ENCODE data around the gene TRAK1.

Gene TRAK1

DNA sequence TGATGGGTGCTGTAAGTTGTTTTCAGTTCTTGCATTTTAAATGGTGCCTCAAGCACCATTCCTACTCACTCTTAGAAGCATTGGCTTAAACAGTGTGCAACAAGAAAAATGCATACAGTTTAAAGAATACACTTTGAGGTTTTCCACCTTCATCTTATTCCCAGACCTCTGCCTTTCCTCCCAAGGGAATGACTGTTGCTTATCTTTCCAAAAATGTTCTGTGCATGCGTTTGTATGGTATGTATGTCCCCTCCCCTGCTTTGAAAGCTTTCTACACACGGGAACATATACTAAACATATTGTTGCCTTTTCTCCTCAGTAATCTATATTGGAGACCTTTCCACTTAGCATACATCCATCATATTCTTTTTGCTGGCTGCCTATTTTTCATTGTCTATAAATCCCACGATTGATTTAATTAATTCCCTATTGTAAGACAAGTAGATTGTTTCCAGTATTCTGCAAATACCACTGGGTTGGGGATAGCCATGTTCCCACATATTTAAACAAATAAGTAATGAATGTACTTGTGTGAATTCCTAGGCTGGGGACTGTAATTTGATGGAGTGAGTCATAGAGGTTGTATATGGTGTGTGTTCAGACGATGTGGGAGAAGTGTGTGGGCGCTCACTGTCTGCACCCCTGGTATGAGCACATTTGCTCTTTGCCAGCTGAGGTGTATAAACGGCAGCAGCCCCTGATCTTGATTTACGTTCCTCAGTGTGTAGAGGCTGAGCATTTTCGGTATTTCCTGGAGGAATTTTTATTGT is 5.8 kb downstream of the TRAK1 start:
- no peak overlapping the region for H3K4me3 ChIP-seq (ENCODE audit: low read depth, low read length)
- no peak for DNase-seq (ENCODE audit: low read depth)
- TF ChIP-seq, protein P1, sequence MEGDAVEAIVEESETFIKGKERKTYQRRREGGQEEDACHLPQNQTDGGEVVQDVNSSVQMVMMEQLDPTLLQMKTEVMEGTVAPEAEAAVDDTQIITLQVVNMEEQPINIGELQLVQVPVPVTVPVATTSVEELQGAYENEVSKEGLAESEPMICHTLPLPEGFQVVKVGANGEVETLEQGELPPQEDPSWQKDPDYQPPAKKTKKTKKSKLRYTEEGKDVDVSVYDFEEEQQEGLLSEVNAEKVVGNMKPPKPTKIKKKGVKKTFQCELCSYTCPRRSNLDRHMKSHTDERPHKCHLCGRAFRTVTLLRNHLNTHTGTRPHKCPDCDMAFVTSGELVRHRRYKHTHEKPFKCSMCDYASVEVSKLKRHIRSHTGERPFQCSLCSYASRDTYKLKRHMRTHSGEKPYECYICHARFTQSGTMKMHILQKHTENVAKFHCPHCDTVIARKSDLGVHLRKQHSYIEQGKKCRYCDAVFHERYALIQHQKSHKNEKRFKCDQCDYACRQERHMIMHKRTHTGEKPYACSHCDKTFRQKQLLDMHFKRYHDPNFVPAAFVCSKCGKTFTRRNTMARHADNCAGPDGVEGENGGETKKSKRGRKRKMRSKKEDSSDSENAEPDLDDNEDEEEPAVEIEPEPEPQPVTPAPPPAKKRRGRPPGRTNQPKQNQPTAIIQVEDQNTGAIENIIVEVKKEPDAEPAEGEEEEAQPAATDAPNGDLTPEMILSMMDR (IDR thresholded peaks at IDR 0.05; ENCODE audit: low read depth, low read length, missing control alignments) = no peak
- in situ Hi-C loops (cut with HindIII; ENCODE audit: low sequenced_read_pairs) = loop anchor here (5.0 kb wide), 1 partner anchor 185 kb away; no protein-coding TSS in a partner anchor

DNA sequence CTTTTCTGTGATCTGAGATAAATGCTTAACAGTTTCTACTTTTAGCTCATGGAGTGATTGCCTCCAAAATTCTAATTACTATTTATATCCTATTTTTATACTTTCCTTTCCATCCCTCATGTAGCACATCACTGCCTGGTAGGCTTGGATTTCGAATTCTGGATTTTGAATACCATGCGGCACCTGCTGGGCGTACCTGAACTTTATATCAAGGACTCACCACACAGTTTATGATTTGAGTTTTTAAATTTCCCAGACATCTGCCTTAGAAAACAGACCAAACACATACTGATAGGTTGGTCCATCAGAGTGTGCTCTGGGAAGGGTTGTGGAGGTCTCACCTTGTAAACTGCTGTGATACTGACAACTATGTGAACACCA is 6.4 kb downstream of the TRAK1 start:
- TF ChIP-seq, protein P1 (IDR thresholded peaks at IDR 0.05; ENCODE audit: low read depth, low read length, missing control alignments) = no peak
- in situ Hi-C loops (cut with HindIII; ENCODE audit: low sequenced_read_pairs) = loop anchor here (5.0 kb wide), 1 partner anchor 185 kb away; no protein-coding TSS in a partner anchor
- H3K4me3 ChIP-seq (ENCODE audit: low read depth, low read length) = no peak overlapping the region
- DNase-seq (ENCODE audit: low read depth) = no peak

DNA sequence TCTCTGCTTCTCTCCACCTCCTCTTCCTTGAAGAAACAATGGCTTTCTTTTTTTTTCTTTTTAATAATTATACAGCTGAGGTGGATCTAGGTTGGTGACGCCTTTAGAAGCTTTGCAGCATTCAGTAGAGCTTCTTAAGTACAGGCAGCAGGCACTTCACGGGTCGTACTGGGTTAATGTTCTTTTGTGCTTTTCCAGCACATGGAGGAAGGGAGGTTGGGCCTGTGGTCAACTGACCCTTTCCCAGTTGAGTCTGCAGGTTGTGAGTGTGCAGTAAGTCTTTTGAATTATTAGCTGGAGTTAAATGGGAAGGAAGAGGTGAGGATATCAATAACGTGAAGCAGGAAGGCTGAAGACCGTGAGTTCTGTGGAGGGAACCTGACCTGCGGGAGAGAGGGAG is 7.0 kb downstream of the TRAK1 start:
- no peak for DNase-seq (ENCODE audit: low read depth)
- TF ChIP-seq, protein P1 (IDR thresholded peaks at IDR 0.05; ENCODE audit: low read depth, low read length, missing control alignments) = no peak
- in situ Hi-C loops (cut with HindIII; ENCODE audit: low sequenced_read_pairs) = loop anchor here (5.0 kb wide), 1 partner anchor 186 kb away; no protein-coding TSS in a partner anchor
- no peak overlapping the region for H3K4me3 ChIP-seq (ENCODE audit: low read depth, low read length)

DNA sequence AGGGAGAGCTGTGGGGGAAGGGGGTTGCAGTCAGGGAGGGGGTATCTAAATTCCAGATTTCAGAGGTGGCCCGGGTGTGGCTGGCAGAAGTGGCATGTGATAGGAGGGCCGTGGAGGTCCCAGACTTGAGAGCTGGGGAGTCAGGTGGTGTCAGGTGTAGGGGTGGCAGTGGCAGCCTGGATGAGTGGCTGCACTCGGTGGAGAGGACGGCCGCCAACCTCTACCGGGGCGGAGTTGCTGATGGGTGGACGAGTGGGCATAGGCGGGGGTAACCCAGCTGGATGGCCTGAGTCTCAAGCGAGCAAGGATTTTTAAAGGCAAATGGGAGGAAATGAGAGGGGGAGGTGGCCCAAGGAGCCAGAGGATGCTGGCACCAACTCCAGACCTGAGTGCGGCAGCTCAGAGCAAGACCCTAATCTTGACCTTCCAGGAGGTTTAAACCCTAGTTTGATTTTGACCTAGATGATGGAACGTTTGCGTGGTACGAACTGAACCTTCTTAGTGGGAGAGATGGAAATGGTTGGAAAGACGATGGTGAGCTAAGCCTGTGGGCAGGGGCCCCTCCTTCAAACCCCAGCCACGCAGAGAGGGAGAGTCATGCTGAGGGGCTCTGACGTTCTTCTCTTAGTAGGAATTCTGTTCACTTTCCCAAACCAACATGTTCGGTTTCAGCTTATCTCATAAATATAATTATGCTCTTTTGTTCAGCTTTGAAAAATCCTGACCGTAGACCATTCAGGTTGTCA is 8.0 kb downstream of the TRAK1 start:
- TF ChIP-seq, protein P1 (IDR thresholded peaks at IDR 0.05; ENCODE audit: low read depth, low read length, missing control alignments) = no peak
- DNase-seq (ENCODE audit: low read depth) = no peak
- in situ Hi-C loops (cut with HindIII; ENCODE audit: low sequenced_read_pairs) = loop anchor here (5.0 kb wide), 1 partner anchor 187 kb away; no protein-coding TSS in a partner anchor
- no peak overlapping the region for H3K4me3 ChIP-seq (ENCODE audit: low read depth, low read length)

DNA sequence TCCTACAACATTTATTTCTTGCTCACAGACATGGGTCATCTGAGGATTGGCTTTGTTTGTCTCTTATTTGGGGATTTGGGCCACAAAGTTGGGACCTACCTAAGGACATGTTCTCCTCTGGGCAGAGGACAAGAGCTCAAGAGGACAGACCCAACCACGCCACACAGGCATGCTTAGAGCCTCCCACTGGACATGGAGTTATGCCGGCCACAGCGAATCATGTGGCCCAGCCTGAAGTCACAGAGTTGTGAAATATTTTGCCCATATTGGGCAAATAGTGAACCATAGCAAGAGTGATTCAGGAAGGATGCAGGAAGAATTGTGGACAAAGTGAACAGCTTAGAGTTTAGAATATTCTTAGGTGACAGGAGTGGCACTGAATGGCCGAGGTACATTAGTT is 9.9 kb downstream of the TRAK1 start:
- DNase-seq (ENCODE audit: low read depth) = no peak

DNA sequence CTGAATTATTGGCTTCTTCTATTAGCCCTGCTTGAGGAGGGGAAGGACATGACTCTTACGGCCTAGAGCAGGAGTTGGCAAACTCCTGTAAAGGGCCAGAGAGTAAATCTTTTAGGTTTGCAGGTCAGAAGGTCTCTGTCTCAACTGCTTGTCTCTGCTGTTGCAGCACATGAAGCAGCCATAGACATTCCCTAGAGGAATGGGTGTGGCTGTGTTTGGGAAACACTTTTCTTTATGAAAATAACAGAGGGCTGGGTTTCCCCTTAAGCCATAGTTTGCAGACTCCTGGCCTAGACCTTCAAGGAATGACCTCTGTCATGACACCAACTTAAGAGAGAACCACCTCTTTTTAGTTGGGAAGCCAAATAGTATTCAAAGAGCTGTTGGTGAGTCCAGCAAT is 10.3 kb downstream of the TRAK1 start:
- H3K4me3 ChIP-seq (ENCODE audit: low read depth, low read length) = no peak overlapping the region
- no peak for DNase-seq (ENCODE audit: low read depth)
- TF ChIP-seq, protein P1 (IDR thresholded peaks at IDR 0.05; ENCODE audit: low read depth, low read length, missing control alignments) = no peak
- in situ Hi-C loops (cut with HindIII; ENCODE audit: low sequenced_read_pairs) = loop anchor here (5.0 kb wide), 1 partner anchor 89 kb away; no protein-coding TSS in a partner anchor

More for the DNA sequence above, 9.9 kb downstream of the TRAK1 start:
- TF ChIP-seq, protein P1 (IDR thresholded peaks at IDR 0.05; ENCODE audit: low read depth, low read length, missing control alignments) = no peak
- no peak overlapping the region for H3K4me3 ChIP-seq (ENCODE audit: low read depth, low read length)
- in situ Hi-C loops (cut with HindIII; ENCODE audit: low sequenced_read_pairs) = loop anchor here (5.0 kb wide), 1 partner anchor 89 kb away; no protein-coding TSS in a partner anchor
